GM12878 (cell line): ENCODE data around the gene MTRF1. TPM values are rescaled to one million over a fixed set of nuclear protein-coding genes. Genes with fewer than 3 reads are reported as not detected.

Experiments
- ATAC-seq: fragments of 200-7000 bp; cut with Tn5 transposase; 3 replicates; pipeline ENCODE4 v1.9.1; 2020; ENCODE audit warnings: mild to moderate bottlenecking, moderate library complexity
- BruUV-seq: library from RNA; stranded (reverse); fragments of 400-500 nt; replicated peaks from 2 replicates; lab custom pipeline; 2021; lab: Mats Ljungman, UMichigan
- CTCF ChIA-PET: fragments of 300-600 bp; sonication (Branson Sonifier 250); formaldehyde crosslinking; extraction: SDS; loops from one replicate; lab custom pipeline; 2021; ENCODE audit warnings: inconsistent platforms; lab: Yijun Ruan, JAX
- POLR2A ChIA-PET: fragments of 350-600 bp; formaldehyde crosslinking; extraction: SDS; loops from one replicate; lab custom pipeline; 2021; ENCODE audit warnings: inconsistent platforms; lab: Charles Lee
- RAD21 ChIA-PET: fragments of 300-600 bp; sonication (Branson Sonifier 250); formaldehyde crosslinking; loops from one replicate; lab custom pipeline; 2023; ENCODE audit warnings: antibody characterized with exemption; ENCODE audit not compliant: unreplicated experiment; lab: Charles Lee
- SMC1A ChIA-PET: fragments of 300-600 bp; sonication (Branson Sonifier 250); formaldehyde crosslinking; loops from one replicate; lab custom pipeline; 2023; ENCODE audit not compliant: unreplicated experiment, uncharacterized antibody; lab: Charles Lee
- DNase-seq: peaks from one replicate; pipeline ENCODE4 v3.0.0-alpha.2; 2011; ENCODE audit warnings: low read depth, low spot score
- FAIRE-seq: peaks from 3 replicates; lab custom pipeline; 2011; peaks lifted over from hg19 to GRCh38; lab: Jason Lieb, UNC
- H2AFZ ChIP-seq: 2 replicates; pipeline ENCODE4 v1.6.0; 2011; ENCODE audit warnings: low read depth, low read length, control low read depth; ENCODE audit not compliant: control insufficient read depth
- H3K27ac ChIP-seq: 2 replicates; pipeline ENCODE4 v1.5.1; 2011; ENCODE audit warnings: control low read depth; ENCODE audit not compliant: control insufficient read depth, insufficient read depth
- H3K27me3 ChIP-seq, 2 experiments: replicated peaks in 1 of 2; 2 replicates each; pipeline versions ENCODE4 v1.6.0 to v1.6.1; 2011; ENCODE audit warnings: low read length in 1 of 2; ENCODE audit not compliant: control insufficient read depth in 2 of 2, insufficient read depth in 2 of 2
- H3K36me3 ChIP-seq, 2 experiments: 2 replicates each; pipeline ENCODE4 v1.5.1; 2011; ENCODE audit warnings: low read length in 1 of 2; ENCODE audit not compliant: control insufficient read depth in 2 of 2, insufficient read depth in 2 of 2
- H3K4me1 ChIP-seq: 2 replicates; pipeline ENCODE4 v1.6.1; 2011; ENCODE audit warnings: mild to moderate bottlenecking, low read length, moderate library complexity, mixed read lengths; ENCODE audit not compliant: control insufficient read depth, insufficient read depth
- H3K4me2 ChIP-seq: 2 replicates; pipeline ENCODE4 v1.6.0; 2011; ENCODE audit warnings: control low read depth; ENCODE audit not compliant: control insufficient read depth, insufficient read depth
- H3K4me3 ChIP-seq: fragments of 200-600 bp; sonication (generic); 2 replicates; pipeline ENCODE4 v1.5.1; 2016
- H3K79me2 ChIP-seq: 2 replicates; pipeline ENCODE4 v1.6.0; 2011; ENCODE audit warnings: low read length; ENCODE audit not compliant: control insufficient read depth, insufficient read depth
- H3K9ac ChIP-seq: 2 replicates; pipeline ENCODE4 v1.8.0; 2011; ENCODE audit warnings: low read length, control low read depth, mixed read lengths; ENCODE audit not compliant: control insufficient read depth, insufficient read depth
- H3K9me3 ChIP-seq: replicated peaks from 3 replicates; pipeline ENCODE4 v1.5.1; 2011; ENCODE audit warnings: mild to moderate bottlenecking, low read length; ENCODE audit not compliant: control insufficient read depth, insufficient read depth
- H4K20me1 ChIP-seq: 2 replicates; pipeline ENCODE4 v1.6.0; 2011; ENCODE audit not compliant: control insufficient read depth, insufficient read depth
- BHLHE40 ChIP-seq, 2 experiments: fragments of 450-650 bp in 1 of 2; IDR thresholded peaks; 2 replicates each; pipeline ENCODE4 v1.6.1; 2011 to 2017; ENCODE audit warnings: low read depth in 2 of 2, borderline replicate concordance in 1 of 2, improper control_type of control experiment in 1 of 2, low read length in 1 of 2, mild to moderate bottlenecking in 1 of 2
- BMI1 ChIP-seq: fragments of 450-650 bp; IDR thresholded peaks from 2 replicates; pipeline ENCODE4 v1.6.1; 2016; ENCODE audit warnings: mild to moderate bottlenecking, moderate library complexity, borderline replicate concordance
- E2F4 ChIP-seq: IDR thresholded peaks from 2 replicates; pipeline ENCODE4 v1.6.1; 2012; ENCODE audit warnings: low read depth, low read length, improper control_type of control experiment
- IKZF1 ChIP-seq: fragments of 450-650 bp; conservative IDR thresholded peaks from 2 replicates; pipeline ENCODE4 v1.6.1; 2017; ENCODE audit warnings: antibody characterized with exemption, mild to moderate bottlenecking
- MEF2A ChIP-seq: IDR thresholded peaks from 2 replicates; pipeline ENCODE4 v1.6.1; 2011; ENCODE audit warnings: low read depth, mild to moderate bottlenecking, low read length, moderate library complexity; ENCODE audit not compliant: insufficient read depth
- NRF1 ChIP-seq: conservative IDR thresholded peaks from 2 replicates; pipeline ENCODE4 v1.6.1; 2011; ENCODE audit warnings: mild to moderate bottlenecking, low read depth, low read length, improper control_type of control experiment
- RB1 ChIP-seq: fragments of 450-650 bp; formaldehyde crosslinking; IDR thresholded peaks from 2 replicates; pipeline ENCODE4 v1.6.1; 2017; ENCODE audit warnings: mild to moderate bottlenecking, borderline replicate concordance
- ZNF207 ChIP-seq: fragments of 450-650 bp; IDR thresholded peaks from 2 replicates; pipeline ENCODE4 v1.6.1; 2014; ENCODE audit warnings: antibody characterized with exemption, mild to moderate bottlenecking, borderline replicate concordance
- ZNF274 ChIP-seq: IDR thresholded peaks from one replicate; pipeline ENCODE4 v1.8.0; 2011; ENCODE audit not compliant: insufficient read length, insufficient read depth
- whole genome bisulfite sequencing: methylation state at CpG from one replicate; pipeline ENCODE4 v1.1.6; 2016; ENCODE audit warnings: low lambda C conversion rate; ENCODE audit not compliant: insufficient replicate concordance, insufficient coverage; ENCODE audit errors: missing lambda C conversion rate; 5-methylcytosine and 5-hydroxymethylcytosine counted together
- in situ Hi-C: fragments of 300-500 bp; cut with MboI; formaldehyde crosslinking; loops from 9 replicates; pipeline ENCODE4 v1.14.3; 2018; ENCODE audit warnings: mixed read lengths
- intact Hi-C: fragments of 100-400 bp; cut with micrococcal nuclease; formaldehyde crosslinking; loops from one replicate; pipeline ENCODE4 v1.14.2; 2022; ENCODE audit not compliant: unreplicated experiment
- polyA plus RNA-seq, 11 experiments: library from polyadenylated mRNA; depleted of rRNA in 4 of 11; unstranded in 6 of 11; stranded (reverse) in 5 of 11; fragments of >200 nt; fragmentation: Nextera tagmentation in 4 of 11; fragmentation: Illumina TruSeq in 1 of 11; extraction: Ambion mirVana in 4 of 11; extraction: Trizol in 1 of 11; gene quantifications; 1 replicate in 1 of 11; 2 replicates in 10 of 11; pipeline versions ENCODE4 v1.2.1 to v1.2.3, GENCODE V29; 2011 to 2016; ENCODE audit warnings: inconsistent platforms in 2 of 11, missing spikeins in 2 of 11, low read depth in 1 of 11
- total RNA-seq, 4 experiments: library from RNA; depleted of rRNA in 3 of 4; stranded (reverse); fragments of >200 nt in 3 of 4; fragmentation: Illumina TruSeq in 1 of 4; extraction: Trizol in 1 of 4; gene quantifications; 2 replicates each; pipeline versions ENCODE4 v1.2.1 to v1.2.3, GENCODE V29; 2013 to 2021
- TF ChIP-seq, protein P1 (sequence below): IDR thresholded peaks from 2 replicates; pipeline ENCODE4 v1.6.1; 2011; ENCODE audit warnings: low read depth, low read length, improper control_type of control experiment, borderline replicate concordance
- TF ChIP-seq, protein P2 (sequence below): fragments of 450-650 bp; IDR thresholded peaks from 2 replicates; pipeline ENCODE4 v1.6.1; 2018; ENCODE audit warnings: mild to moderate bottlenecking, low read depth, moderate library complexity; ENCODE audit not compliant: partially characterized antibody
- TF ChIP-seq, protein P3 (sequence below): fragments of 450-650 bp; IDR thresholded peaks from 2 replicates; pipeline ENCODE4 v1.6.1; 2017; ENCODE audit warnings: antibody characterized with exemption, mild to moderate bottlenecking, moderate library complexity
- TF ChIP-seq, protein P4 (sequence below): fragments of 450-650 bp; conservative IDR thresholded peaks from 2 replicates; pipeline ENCODE4 v1.6.1; 2017; ENCODE audit warnings: mild to moderate bottlenecking, moderate library complexity

MTRF1 gene
- total and polyA plus RNA-seq, 10 of the 15 experiments (the other 5 are each of a cell fraction or from before 2014, with no cell fraction given), result 12.1 to 33.7 (median 20.6) TPM

GRCh38 chr13:41244556-41244955 lies 18.8 kb downstream of the MTRF1 start (continued):
- TF ChIP-seq, protein P1, sequence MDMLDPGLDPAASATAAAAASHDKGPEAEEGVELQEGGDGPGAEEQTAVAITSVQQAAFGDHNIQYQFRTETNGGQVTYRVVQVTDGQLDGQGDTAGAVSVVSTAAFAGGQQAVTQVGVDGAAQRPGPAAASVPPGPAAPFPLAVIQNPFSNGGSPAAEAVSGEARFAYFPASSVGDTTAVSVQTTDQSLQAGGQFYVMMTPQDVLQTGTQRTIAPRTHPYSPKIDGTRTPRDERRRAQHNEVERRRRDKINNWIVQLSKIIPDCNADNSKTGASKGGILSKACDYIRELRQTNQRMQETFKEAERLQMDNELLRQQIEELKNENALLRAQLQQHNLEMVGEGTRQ, result no peak
- no peak for TF ChIP-seq BMI1
- no peak for TF ChIP-seq BHLHE40 (IDR thresholded peaks at IDR 0.05; ENCODE audit: borderline replicate concordance in 1 of 2, low read depth in 2 of 2, low read length in 1 of 2)

- Histone ChIP-seq H3K4me1 (no peaks in the 10 kb centered on the region), H3K27ac (no peak overlapping the region), H4K20me1 (no peaks in the 10 kb centered on the region), H3K9me3 (no peaks in the 10 kb centered on the region), H3K36me3 (no peaks in the 10 kb centered on the region; a peak in 2 of 4 replicates), H3K9ac (no peak overlapping the region), H3K4me2 (no peak overlapping the region), H3K79me2 (no peaks in the 10 kb centered on the region), H3K27me3 (no peaks in the 10 kb centered on the region), H2AFZ (no peak overlapping the region), H3K4me3 (no peak overlapping the region)
- ATAC-seq (no peak), DNase-seq (no peak), FAIRE-seq (no peak)
- ChIA-PET SMC1A (no interaction called here), RAD21 (no interaction called here), CTCF (no interaction called here), POLR2A (no interaction called here)
- BruUV-seq, result no TSS peak
- in situ Hi-C loops, result no loop called here
- no peak for TF ChIP-seq NRF1
- TF ChIP-seq ZNF207, result no peak
- TF ChIP-seq, protein P2, sequence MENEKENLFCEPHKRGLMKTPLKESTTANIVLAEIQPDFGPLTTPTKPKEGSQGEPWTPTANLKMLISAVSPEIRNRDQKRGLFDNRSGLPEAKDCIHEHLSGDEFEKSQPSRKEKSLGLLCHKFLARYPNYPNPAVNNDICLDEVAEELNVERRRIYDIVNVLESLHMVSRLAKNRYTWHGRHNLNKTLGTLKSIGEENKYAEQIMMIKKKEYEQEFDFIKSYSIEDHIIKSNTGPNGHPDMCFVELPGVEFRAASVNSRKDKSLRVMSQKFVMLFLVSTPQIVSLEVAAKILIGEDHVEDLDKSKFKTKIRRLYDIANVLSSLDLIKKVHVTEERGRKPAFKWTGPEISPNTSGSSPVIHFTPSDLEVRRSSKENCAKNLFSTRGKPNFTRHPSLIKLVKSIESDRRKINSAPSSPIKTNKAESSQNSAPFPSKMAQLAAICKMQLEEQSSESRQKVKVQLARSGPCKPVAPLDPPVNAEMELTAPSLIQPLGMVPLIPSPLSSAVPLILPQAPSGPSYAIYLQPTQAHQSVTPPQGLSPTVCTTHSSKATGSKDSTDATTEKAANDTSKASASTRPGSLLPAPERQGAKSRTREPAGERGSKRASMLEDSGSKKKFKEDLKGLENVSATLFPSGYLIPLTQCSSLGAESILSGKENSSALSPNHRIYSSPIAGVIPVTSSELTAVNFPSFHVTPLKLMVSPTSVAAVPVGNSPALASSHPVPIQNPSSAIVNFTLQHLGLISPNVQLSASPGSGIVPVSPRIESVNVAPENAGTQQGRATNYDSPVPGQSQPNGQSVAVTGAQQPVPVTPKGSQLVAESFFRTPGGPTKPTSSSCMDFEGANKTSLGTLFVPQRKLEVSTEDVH, result no peak
- TF ChIP-seq ZNF274, result no peak
- TF ChIP-seq, protein P3, sequence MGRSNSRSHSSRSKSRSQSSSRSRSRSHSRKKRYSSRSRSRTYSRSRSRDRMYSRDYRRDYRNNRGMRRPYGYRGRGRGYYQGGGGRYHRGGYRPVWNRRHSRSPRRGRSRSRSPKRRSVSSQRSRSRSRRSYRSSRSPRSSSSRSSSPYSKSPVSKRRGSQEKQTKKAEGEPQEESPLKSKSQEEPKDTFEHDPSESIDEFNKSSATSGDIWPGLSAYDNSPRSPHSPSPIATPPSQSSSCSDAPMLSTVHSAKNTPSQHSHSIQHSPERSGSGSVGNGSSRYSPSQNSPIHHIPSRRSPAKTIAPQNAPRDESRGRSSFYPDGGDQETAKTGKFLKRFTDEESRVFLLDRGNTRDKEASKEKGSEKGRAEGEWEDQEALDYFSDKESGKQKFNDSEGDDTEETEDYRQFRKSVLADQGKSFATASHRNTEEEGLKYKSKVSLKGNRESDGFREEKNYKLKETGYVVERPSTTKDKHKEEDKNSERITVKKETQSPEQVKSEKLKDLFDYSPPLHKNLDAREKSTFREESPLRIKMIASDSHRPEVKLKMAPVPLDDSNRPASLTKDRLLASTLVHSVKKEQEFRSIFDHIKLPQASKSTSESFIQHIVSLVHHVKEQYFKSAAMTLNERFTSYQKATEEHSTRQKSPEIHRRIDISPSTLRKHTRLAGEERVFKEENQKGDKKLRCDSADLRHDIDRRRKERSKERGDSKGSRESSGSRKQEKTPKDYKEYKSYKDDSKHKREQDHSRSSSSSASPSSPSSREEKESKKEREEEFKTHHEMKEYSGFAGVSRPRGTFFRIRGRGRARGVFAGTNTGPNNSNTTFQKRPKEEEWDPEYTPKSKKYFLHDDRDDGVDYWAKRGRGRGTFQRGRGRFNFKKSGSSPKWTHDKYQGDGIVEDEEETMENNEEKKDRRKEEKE, result no peak
- TF ChIP-seq E2F4, result no peak
- no peak for TF ChIP-seq MEF2A
- TF ChIP-seq RB1, result no peak
- TF ChIP-seq, protein P4, sequence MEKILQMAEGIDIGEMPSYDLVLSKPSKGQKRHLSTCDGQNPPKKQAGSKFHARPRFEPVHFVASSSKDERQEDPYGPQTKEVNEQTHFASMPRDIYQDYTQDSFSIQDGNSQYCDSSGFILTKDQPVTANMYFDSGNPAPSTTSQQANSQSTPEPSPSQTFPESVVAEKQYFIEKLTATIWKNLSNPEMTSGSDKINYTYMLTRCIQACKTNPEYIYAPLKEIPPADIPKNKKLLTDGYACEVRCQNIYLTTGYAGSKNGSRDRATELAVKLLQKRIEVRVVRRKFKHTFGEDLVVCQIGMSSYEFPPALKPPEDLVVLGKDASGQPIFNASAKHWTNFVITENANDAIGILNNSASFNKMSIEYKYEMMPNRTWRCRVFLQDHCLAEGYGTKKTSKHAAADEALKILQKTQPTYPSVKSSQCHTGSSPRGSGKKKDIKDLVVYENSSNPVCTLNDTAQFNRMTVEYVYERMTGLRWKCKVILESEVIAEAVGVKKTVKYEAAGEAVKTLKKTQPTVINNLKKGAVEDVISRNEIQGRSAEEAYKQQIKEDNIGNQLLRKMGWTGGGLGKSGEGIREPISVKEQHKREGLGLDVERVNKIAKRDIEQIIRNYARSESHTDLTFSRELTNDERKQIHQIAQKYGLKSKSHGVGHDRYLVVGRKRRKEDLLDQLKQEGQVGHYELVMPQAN, result no peak
- no peak for TF ChIP-seq IKZF1
- WGBS, result 99% methylated on average over 4 of the region's 4 CpGs
- intact Hi-C loops, result no loop called here
Observed at GRCh38 chr13:41241626-41242025, 21.8 kb downstream of the MTRF1 start.
